ENCODE results near the gene SULT1A3.
"Not testable (repeated sequence)": the region's sequence is repeated elsewhere in the genome, so short reads cannot be mapped to it uniquely, and the experiment has no call there.

The SULT1A3 gene

DNA sequence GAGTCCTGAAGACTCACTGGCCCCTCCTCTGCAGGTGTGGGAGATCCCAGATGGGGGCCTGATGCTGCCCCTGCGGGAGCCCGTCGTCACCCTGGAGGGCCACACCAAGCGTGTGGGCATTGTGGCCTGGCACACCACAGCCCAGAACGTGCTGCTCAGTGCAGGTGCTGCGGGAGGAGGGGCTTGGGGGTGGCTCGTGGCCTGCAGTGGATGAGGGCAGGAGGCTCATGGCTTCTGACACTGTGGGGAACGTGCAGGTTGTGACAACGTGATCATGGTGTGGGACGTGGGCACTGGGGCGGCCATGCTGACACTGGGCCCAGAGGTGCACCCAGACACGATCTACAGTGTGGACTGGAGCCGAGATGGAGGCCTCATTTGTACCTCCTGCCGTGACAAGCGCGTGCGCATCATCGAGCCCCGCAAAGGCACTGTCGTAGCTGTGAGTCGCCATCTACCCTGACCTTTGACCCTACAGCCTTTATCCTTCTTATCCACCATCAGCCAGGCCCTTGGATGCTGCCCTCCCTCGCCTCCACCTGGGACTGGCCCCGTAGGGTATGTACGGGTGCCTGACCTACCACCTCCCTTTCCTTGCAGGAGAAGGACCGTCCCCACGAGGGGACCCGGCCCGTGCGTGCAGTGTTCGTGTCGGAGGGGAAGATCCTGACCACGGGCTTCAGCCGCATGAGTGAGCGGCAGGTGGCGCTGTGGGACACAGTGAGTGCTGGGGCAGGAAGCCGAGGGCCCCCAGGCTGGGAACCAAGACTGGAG is 12.1 kb upstream of the SULT1A3 start:
- peak; percentile 43 for TF ChIP-seq CTCF (IDR thresholded peaks at IDR 0.05; ENCODE audit: low read depth, low read length)
- no peak for TF ChIP-seq MYC (IDR thresholded peaks at IDR 0.05; ENCODE audit: low read depth, low read length)
- TF ChIP-seq POLR2A (IDR thresholded peaks at IDR 0.05; ENCODE audit: extremely low read depth, insufficient read length), result no peak
- TF ChIP-seq, protein P1, sequence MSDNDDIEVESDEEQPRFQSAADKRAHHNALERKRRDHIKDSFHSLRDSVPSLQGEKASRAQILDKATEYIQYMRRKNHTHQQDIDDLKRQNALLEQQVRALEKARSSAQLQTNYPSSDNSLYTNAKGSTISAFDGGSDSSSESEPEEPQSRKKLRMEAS (IDR thresholded peaks at IDR 0.05; ENCODE audit: low read depth, low read length), result no peak
- DNase-seq (ENCODE audit: low read depth), result peak; percentile 67

DNA sequence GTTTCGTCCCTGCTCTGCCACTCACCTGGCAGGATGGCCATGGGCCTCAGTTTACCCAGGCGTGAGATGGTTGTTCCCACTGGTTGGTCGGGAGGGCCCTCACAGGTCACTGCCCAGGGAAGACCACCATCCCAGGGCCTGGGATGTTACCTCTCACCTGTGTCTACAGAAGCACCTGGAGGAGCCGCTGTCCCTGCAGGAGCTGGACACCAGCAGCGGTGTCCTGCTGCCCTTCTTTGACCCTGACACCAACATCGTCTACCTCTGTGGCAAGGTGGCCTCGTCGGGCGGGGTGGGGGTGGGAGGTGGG is 11.5 kb upstream of the SULT1A3 start:
- DNase-seq (ENCODE audit: low read depth), result no peak
- H3K4me3 ChIP-seq (ENCODE audit: low read depth, low read length), result no peak overlapping the region
- TF ChIP-seq CTCF (IDR thresholded peaks at IDR 0.05; ENCODE audit: low read depth, low read length), result no peak
- TF ChIP-seq MYC (IDR thresholded peaks at IDR 0.05; ENCODE audit: low read depth, low read length), result no peak
- TF ChIP-seq, protein P1 (IDR thresholded peaks at IDR 0.05; ENCODE audit: low read depth, low read length), result no peak
- no peak for TF ChIP-seq POLR2A (IDR thresholded peaks at IDR 0.05; ENCODE audit: extremely low read depth, insufficient read length)

More for the DNA sequence above, 12.1 kb upstream of the SULT1A3 start:
- peak overlapping the region; percentile 90 for H3K4me3 ChIP-seq (ENCODE audit: low read depth, low read length)

GRCh38 chr16:30187971-30188561 is 11.0 kb upstream of the SULT1A3 start:
- TF ChIP-seq CTCF (IDR thresholded peaks at IDR 0.05; ENCODE audit: low read depth, low read length) (no peak), POLR2A (IDR thresholded peaks at IDR 0.05; ENCODE audit: extremely low read depth, insufficient read length) (no peak), MYC (IDR thresholded peaks at IDR 0.05; ENCODE audit: low read depth, low read length) (no peak)
- TF ChIP-seq, protein P1 (IDR thresholded peaks at IDR 0.05; ENCODE audit: low read depth, low read length), result no peak
- H3K4me3 ChIP-seq (ENCODE audit: low read depth, low read length), result no peak overlapping the region
- DNase-seq (ENCODE audit: low read depth), result no peak

DNA sequence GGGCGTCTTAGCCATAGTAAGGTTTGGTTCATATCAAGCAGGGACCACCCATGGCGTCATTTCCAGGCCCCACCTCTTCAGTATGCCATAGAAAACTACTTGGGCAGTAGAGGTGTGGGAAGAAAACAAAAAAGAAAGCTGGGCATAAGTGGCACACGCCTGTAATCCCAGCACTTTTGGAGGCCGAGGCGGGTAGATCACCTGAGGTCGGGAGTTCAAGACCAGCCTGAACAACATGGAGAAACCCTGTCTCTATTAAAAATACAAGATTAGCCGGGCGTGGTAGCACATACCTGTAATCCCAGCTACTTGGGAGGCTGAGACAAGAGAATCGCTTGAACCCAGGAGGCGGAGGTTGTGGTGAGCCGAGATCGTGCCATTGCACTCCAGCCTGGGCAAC is 7.9 kb upstream of the SULT1A3 start:
- DNase-seq (ENCODE audit: low read depth); H3K4me3 ChIP-seq (ENCODE audit: low read depth, low read length): not testable (repeated sequence)

GRCh38 chr16:30193098-30193497 is 6.0 kb upstream of the SULT1A3 start:
- not testable (repeated sequence) for DNase-seq (ENCODE audit: low read depth); H3K4me3 ChIP-seq (ENCODE audit: low read depth, low read length)

- H3K4me3 ChIP-seq (ENCODE audit: low read depth, low read length), result peak within 1 kb of the TSS; percentile 21
- DNase-seq (ENCODE audit: low read depth), result not testable (repeated sequence)
These were observed 5.4 kb upstream of the SULT1A3 start, which contains the start of the genes BOLA2B and SLX1A for GRCh38 chr16:30193615-30194014. Gene BOLA2B, minus strand, starts transcription at chr16:30193666. Its CDS starts 71 bp downstream, at chr16:30193595. Gene SLX1A, plus strand, starts transcription at chr16:30193875. Its CDS starts 210 bp downstream, at chr16:30194085.

DNA sequence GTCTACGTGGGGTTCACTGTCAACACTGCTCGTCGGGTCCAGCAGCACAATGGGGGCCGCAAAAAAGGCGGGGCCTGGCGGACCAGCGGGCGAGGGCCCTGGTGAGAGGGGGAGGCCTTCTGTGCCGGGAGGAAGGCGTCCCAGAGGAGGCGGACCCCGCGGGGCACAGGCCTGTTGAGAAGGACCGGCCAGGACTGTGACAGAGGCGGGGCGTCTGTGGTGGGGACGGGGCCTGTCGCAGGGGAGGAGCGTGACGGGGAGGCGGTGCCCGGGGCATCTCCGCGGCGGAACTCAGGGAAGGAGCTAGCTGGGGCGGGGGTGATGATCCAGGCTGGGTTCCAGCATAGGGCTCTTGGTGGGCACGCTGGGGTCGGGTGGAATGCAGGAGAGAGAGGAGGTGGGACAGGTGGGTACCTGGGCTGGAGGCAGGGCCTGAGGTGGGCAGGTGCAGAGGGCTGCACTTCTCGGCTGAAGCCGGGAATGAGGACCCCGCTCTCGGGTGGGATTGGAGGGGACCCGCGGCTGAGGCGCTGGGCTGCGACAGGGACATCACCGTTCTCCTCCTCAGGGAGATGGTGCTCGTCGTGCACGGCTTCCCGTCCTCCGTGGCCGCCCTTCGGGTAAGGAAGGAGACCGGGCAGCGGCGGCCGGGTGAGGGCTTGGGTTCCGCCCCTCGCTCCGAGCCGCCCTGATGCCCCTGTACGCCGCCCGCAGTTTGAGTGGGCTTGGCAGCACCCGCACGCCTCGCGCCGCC is 4.7 kb upstream of the SULT1A3 start:
- peak overlapping the region; percentile 21 for H3K4me3 ChIP-seq (ENCODE audit: low read depth, low read length)
- DNase-seq (ENCODE audit: low read depth), result not testable (repeated sequence)

DNA sequence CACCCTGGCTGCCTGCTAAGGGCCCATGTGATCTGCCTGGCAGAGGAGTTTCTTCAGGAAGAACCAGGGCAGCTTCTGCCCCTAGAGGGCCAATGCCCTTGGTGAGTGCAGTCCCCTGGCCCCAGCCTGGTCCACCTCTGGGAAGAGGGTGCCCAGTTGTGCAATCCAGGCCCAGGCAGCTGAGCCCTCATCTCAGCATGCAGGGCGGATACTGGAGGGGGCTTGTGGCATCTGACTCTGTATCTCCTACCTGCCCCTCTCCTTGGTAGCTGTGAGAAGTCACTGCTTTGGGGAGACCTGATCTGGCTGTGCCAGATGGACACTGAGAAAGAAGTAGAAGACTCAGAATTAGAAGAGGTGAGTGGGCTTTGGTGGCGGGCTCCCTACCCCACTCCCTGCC is 2.1 kb upstream of the SULT1A3 start:
- not testable (repeated sequence) for H3K4me3 ChIP-seq (ENCODE audit: low read depth, low read length); DNase-seq (ENCODE audit: low read depth)

DNA sequence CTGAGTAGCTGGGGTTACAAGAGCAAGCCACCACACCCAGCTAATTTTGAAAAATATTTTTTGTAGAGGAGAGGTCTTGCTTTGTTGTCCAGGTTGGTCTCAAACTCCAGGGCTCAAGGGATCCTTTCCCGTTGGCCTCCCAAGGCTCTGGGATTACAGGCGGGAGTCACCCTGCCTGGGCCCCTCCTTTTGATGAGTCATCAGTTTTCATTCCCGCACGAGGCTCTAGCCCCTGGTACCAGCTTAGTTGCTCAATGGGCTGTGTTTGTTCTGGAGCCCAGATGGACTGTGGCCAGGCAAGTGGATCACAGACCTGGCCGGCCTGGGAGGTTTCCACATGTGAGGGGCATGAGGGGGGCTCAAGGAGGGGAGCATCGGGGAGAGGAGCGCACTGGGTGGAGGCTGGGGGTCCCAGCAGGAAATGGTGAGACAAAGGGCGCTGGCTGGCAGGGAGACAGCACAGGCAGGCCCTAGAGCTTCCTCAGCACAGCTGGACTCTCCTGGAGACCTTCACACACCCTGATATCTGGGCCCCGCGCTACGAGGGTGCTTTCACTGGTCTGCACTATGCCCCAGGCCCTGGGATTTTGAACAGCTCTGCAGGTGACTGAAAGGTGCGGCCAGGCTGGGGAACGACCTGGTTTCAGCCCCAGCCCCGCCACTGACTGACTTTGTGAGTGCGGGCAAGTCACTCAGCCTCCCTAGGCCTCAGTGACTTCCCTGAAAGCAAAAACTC is 721 bp downstream of the SULT1A3 start:
- not testable (repeated sequence) for DNase-seq (ENCODE audit: low read depth); H3K4me3 ChIP-seq (ENCODE audit: low read depth, low read length)

GRCh38 chr16:30205541-30206236 is 6.6 kb downstream of the SULT1A3 start:
- H3K4me3 ChIP-seq (ENCODE audit: low read depth, low read length); DNase-seq (ENCODE audit: low read depth): not testable (repeated sequence)

GRCh38 chr16:30206252-30206651 is 7.2 kb downstream of the SULT1A3 start:
- DNase-seq (ENCODE audit: low read depth); H3K4me3 ChIP-seq (ENCODE audit: low read depth, low read length): not testable (repeated sequence)
